ENCODE results near the gene CREB3. TPM values are rescaled to one million over a fixed set of nuclear protein-coding genes. Genes with fewer than 3 reads are reported as not detected.

Gene CREB3
- total and polyA plus RNA-seq, 9 of the 15 experiments (the other 6 are each of a cell fraction or from before 2014, with no cell fraction given) = 5.7 to 18.3 (median 14.9) TPM

GRCh38 chr9:35731415-35732184, 866 bp upstream of the CREB3 start (continued):
- TF ChIP-seq NR2C1 (IDR thresholded peaks at IDR 0.05) (peak; percentile 89), NR2C1 (tag; IDR thresholded peaks at IDR 0.05) (peak; percentile 92), SUPT5H (IDR thresholded peaks at IDR 0.05) (peak; percentile 62; the same call in 1 of the 2 replicates), SIRT6 (IDR thresholded peaks at IDR 0.05; ENCODE audit: low read depth, low read length) (no peak), SMARCA4 (IDR thresholded peaks at IDR 0.05) (peak; percentile 71; the same call in 1 of the 2 replicates), JUND (IDR thresholded peaks at IDR 0.05; ENCODE audit: borderline replicate concordance, low read depth, low read length) (peak; percentile 47; the same call in 1 of the 2 replicates), JUND (tag; IDR thresholded peaks at IDR 0.05; ENCODE audit: borderline replicate concordance, low read depth, low read length) (peak; percentile 34; the same call in 1 of the 3 replicates), HMG20B (CRISPR knock-in tag; IDR thresholded peaks at IDR 0.05) (no peak), STAG1 (CRISPR knock-in tag; IDR thresholded peaks at IDR 0.05; ENCODE audit: borderline replicate concordance) (no peak), ZNF507 (tag; conservative IDR thresholded peaks at IDR 0.05) (no peak), POLR2AphosphoS2 (IDR thresholded peaks at IDR 0.05; ENCODE audit: low read length) (0 out of 2 replicates have a peak, but pooled peaks have one; percentile 0), SMARCE1 (IDR thresholded peaks at IDR 0.05) (peak; percentile 68), ATF3 (IDR thresholded peaks at IDR 0.05) (peak; percentile 31; the same call in 1 of the 2 replicates), ATF3 (CRISPR knock-in tag; conservative IDR thresholded peaks at IDR 0.05) (no peak), ZBED1 (IDR thresholded peaks at IDR 0.05) (no peak), NR2C2 (CRISPR knock-in tag; IDR thresholded peaks at IDR 0.05) (no peak), NR2C2 (tag; IDR thresholded peaks at IDR 0.05) (peak; percentile 92), TCF15 (CRISPR knock-in tag; IDR thresholded peaks at IDR 0.05) (no peak), NFRKB (IDR thresholded peaks at IDR 0.05; ENCODE audit: low read depth) (peak; percentile 56; the same call in 1 of the 2 replicates), DPF2 (IDR thresholded peaks at IDR 0.05) (peak; percentile 81), TRIM24 (IDR thresholded peaks at IDR 0.05) (peak in 1 of 2 experiments; percentile 29; a peak in 1 of 4 replicates), EP400 (IDR thresholded peaks at IDR 0.05) (peak; percentile 16; the same call in 1 of the 2 replicates), BCOR (IDR thresholded peaks at IDR 0.05) (peak; percentile 52; the same call in 1 of the 2 replicates), HDAC2 (IDR thresholded peaks at IDR 0.05) (peak; percentile 19; the same call in 1 of the 2 replicates), MEF2A (IDR thresholded peaks at IDR 0.05; ENCODE audit: control insufficient read depth, low read depth, low read length) (no peak), TAL1 (IDR thresholded peaks at IDR 0.05) (peak; percentile 41; the same call in 1 of the 2 replicates), HDAC1 (IDR thresholded peaks at IDR 0.05) (0 out of 4 replicates have a peak, but pooled peaks of 1 of the 2 experiments have one; percentile 46), HDAC3 (IDR thresholded peaks at IDR 0.05; ENCODE audit: borderline replicate concordance, partially characterized antibody) (no peak), RBBP5 (IDR thresholded peaks at IDR 0.05; ENCODE audit: borderline replicate concordance, insufficient read depth, low read length, poor library complexity, severe bottlenecking) (peak; percentile 52), LEF1 (IDR thresholded peaks at IDR 0.05) (0 out of 2 replicates have a peak, but pooled peaks have one; percentile 52), TCF3 (CRISPR knock-in tag; IDR thresholded peaks at IDR 0.05) (peak; percentile 40), CREB1 (IDR thresholded peaks at IDR 0.05) (0 out of 2 replicates have a peak, but pooled peaks have one; percentile 28), CREB1 (CRISPR knock-in tag; IDR thresholded peaks at IDR 0.05) (no peak), NFIC (IDR thresholded peaks at IDR 0.05) (peak; percentile 47)
